ENCODE measurements around the gene MOCS2.

- TF ChIP-seq POLR2A (IDR thresholded peaks at IDR 0.05), result no peak
- TF ChIP-seq CTCF (IDR thresholded peaks at IDR 0.05), result no peak
These were observed 57.1 kb downstream of the MOCS2 start for GRCh38 chr5:53052499-53052898.

Measured in ovary (tissue), 3 donors.